ENCODE results near the gene CXXC4.

The CXXC4 gene

GRCh38 chr4:104490770-104491480 is 3.8 kb downstream of the CXXC4 start:
- DNase-seq, result peak; percentile 28 to 47 (median 34)
- Histone ChIP-seq H3K4me1 (ENCODE audit: control insufficient read depth, insufficient read depth, low read length, poor library complexity, severe bottlenecking) (peaks cover 15% of the 10 kb centered on the region), H3K27ac (ENCODE audit: insufficient read depth, low read length, poor library complexity, severe bottlenecking) (no peak overlapping the region), H3K36me3 (ENCODE audit: control insufficient read depth, insufficient read depth, low read length) (no peaks in the 10 kb centered on the region), H3K27me3 (replicated peaks; ENCODE audit: control insufficient read depth, insufficient read depth, low read length, poor library complexity, severe bottlenecking) (no peaks in the 10 kb centered on the region), H3K9me3 (ENCODE audit: control insufficient read depth, low read length) (no peaks in the 10 kb centered on the region), H3K4me3 (ENCODE audit: insufficient read depth, low read depth, low read length, poor library complexity, severe bottlenecking) (peak overlapping the region; percentile 56)

DNA sequence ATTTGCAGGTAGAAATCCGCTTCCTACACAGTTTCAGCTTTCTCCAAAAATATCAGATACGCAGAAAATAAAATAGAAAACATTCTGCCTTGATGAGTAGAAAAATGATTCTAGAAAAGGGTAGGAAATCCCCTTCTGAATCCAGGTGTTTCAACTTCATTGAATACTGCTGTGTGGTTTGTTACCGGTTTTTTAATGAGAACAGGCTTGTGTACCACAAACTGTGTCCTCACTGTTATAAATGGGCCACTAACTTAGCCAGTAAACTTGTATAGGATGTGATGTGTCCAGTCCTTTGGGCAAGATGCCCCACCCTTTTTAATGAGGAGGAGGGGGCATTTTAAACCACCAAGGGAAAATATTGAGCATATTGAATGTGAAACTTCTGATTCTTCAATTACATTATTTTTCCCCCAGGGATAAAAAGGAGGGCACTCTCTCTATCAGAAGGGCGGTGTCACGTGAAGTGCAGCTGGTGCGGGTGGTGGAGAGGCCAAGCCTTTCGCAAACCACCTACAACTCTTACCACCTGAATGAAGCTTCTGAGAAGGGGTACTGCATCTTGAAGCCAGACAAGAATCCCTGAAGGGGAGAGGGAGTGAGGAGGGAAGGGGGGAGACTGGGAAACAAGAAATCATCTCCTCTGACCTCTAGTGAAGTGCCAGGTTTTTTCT is 4.5 kb downstream of the CXXC4 start:
- Histone ChIP-seq H3K27ac (ENCODE audit: insufficient read depth, low read length, poor library complexity, severe bottlenecking) (no peak overlapping the region), H3K9me3 (ENCODE audit: control insufficient read depth, low read length) (no peaks in the 10 kb centered on the region), H3K27me3 (replicated peaks; ENCODE audit: control insufficient read depth, insufficient read depth, low read length, poor library complexity, severe bottlenecking) (no peaks in the 10 kb centered on the region), H3K4me3 (ENCODE audit: insufficient read depth, low read depth, low read length, poor library complexity, severe bottlenecking) (peak overlapping the region; percentile 56), H3K4me1 (ENCODE audit: control insufficient read depth, insufficient read depth, low read length, poor library complexity, severe bottlenecking) (peaks cover 13% of the 10 kb centered on the region), H3K36me3 (ENCODE audit: control insufficient read depth, insufficient read depth, low read length) (no peaks in the 10 kb centered on the region)
- DNase-seq, result no peak

GRCh38 chr4:104489731-104490095 is 5.0 kb downstream of the CXXC4 start:
- H3K27ac ChIP-seq (ENCODE audit: insufficient read depth, low read length, poor library complexity, severe bottlenecking), result no peak overlapping the region
- DNase-seq, result no peak
- H3K4me1 ChIP-seq (ENCODE audit: control insufficient read depth, insufficient read depth, low read length, poor library complexity, severe bottlenecking), result peaks cover 10% of the 10 kb centered on the region
- no peaks in the 10 kb centered on the region for H3K36me3 ChIP-seq (ENCODE audit: control insufficient read depth, insufficient read depth, low read length)
- H3K27me3 ChIP-seq (replicated peaks; ENCODE audit: control insufficient read depth, insufficient read depth, low read length, poor library complexity, severe bottlenecking), result no peaks in the 10 kb centered on the region
- H3K9me3 ChIP-seq (ENCODE audit: control insufficient read depth, low read length), result no peaks in the 10 kb centered on the region
- H3K4me3 ChIP-seq (ENCODE audit: insufficient read depth, low read depth, low read length, poor library complexity, severe bottlenecking), result no peak overlapping the region

GRCh38 chr4:104488151-104488550 is 6.5 kb downstream of the CXXC4 start:
- Histone ChIP-seq H3K27ac (ENCODE audit: insufficient read depth, low read length, poor library complexity, severe bottlenecking) (no peak overlapping the region), H3K4me1 (ENCODE audit: control insufficient read depth, insufficient read depth, low read length, poor library complexity, severe bottlenecking) (peaks cover 10% of the 10 kb centered on the region), H3K9me3 (ENCODE audit: control insufficient read depth, low read length) (no peaks in the 10 kb centered on the region), H3K27me3 (replicated peaks; ENCODE audit: control insufficient read depth, insufficient read depth, low read length, poor library complexity, severe bottlenecking) (no peaks in the 10 kb centered on the region), H3K4me3 (ENCODE audit: insufficient read depth, low read depth, low read length, poor library complexity, severe bottlenecking) (no peak overlapping the region), H3K36me3 (ENCODE audit: control insufficient read depth, insufficient read depth, low read length) (no peaks in the 10 kb centered on the region)
- DNase-seq, result no peak

- no peaks in the 10 kb centered on the region for H3K27me3 ChIP-seq (replicated peaks; ENCODE audit: control insufficient read depth, insufficient read depth, low read length, poor library complexity, severe bottlenecking)
- no peak overlapping the region for H3K4me3 ChIP-seq (ENCODE audit: insufficient read depth, low read depth, low read length, poor library complexity, severe bottlenecking)
- no peaks in the 10 kb centered on the region for H3K36me3 ChIP-seq (ENCODE audit: control insufficient read depth, insufficient read depth, low read length)
- peaks cover 10% of the 10 kb centered on the region for H3K4me1 ChIP-seq (ENCODE audit: control insufficient read depth, insufficient read depth, low read length, poor library complexity, severe bottlenecking)
- H3K27ac ChIP-seq (ENCODE audit: insufficient read depth, low read length, poor library complexity, severe bottlenecking), result no peak overlapping the region
- no peak for DNase-seq
- no peaks in the 10 kb centered on the region for H3K9me3 ChIP-seq (ENCODE audit: control insufficient read depth, low read length)
Observed at GRCh38 chr4:104486716-104487504, 7.8 kb downstream of the CXXC4 start.

GRCh38 chr4:104475652-104476051 is 19.0 kb downstream of the CXXC4 start:
- Histone ChIP-seq H3K4me3 (ENCODE audit: insufficient read depth, low read depth, low read length, poor library complexity, severe bottlenecking) (no peak overlapping the region), H3K27ac (ENCODE audit: insufficient read depth, low read length, poor library complexity, severe bottlenecking) (no peak overlapping the region), H3K36me3 (ENCODE audit: control insufficient read depth, insufficient read depth, low read length) (no peaks in the 10 kb centered on the region), H3K4me1 (ENCODE audit: control insufficient read depth, insufficient read depth, low read length, poor library complexity, severe bottlenecking) (no peaks in the 10 kb centered on the region), H3K27me3 (replicated peaks; ENCODE audit: control insufficient read depth, insufficient read depth, low read length, poor library complexity, severe bottlenecking) (no peaks in the 10 kb centered on the region), H3K9me3 (ENCODE audit: control insufficient read depth, low read length) (no peaks in the 10 kb centered on the region)
- no peak for DNase-seq

GRCh38 chr4:104472766-104473165 is 21.9 kb downstream of the CXXC4 start:
- Histone ChIP-seq H3K27me3 (replicated peaks; ENCODE audit: control insufficient read depth, insufficient read depth, low read length, poor library complexity, severe bottlenecking) (no peaks in the 10 kb centered on the region), H3K36me3 (ENCODE audit: control insufficient read depth, insufficient read depth, low read length) (no peaks in the 10 kb centered on the region), H3K27ac (ENCODE audit: insufficient read depth, low read length, poor library complexity, severe bottlenecking) (no peak overlapping the region), H3K4me1 (ENCODE audit: control insufficient read depth, insufficient read depth, low read length, poor library complexity, severe bottlenecking) (no peaks in the 10 kb centered on the region), H3K4me3 (ENCODE audit: insufficient read depth, low read depth, low read length, poor library complexity, severe bottlenecking) (no peak overlapping the region), H3K9me3 (ENCODE audit: control insufficient read depth, low read length) (no peaks in the 10 kb centered on the region)
- no peak for DNase-seq

DNA sequence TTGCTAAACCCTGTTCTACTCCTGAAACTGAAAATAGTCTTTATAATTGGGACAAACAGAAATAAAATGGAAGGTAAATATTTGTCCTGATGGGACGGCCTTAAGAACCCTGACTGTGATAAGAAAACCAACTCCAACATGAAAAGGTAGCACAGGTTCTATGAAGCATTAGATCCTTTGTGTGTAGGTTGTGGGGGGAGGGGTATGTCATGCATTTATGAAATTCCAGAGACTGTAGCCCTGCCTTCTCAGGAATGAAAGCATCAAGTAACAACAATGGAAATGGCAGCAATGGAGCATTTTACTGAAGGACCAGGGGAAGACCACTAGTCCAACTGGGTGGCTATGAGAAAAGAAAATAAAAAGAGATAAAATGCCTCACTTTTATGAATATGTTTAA is 23.9 kb downstream of the CXXC4 start:
- Histone ChIP-seq H3K27me3 (replicated peaks; ENCODE audit: control insufficient read depth, insufficient read depth, low read length, poor library complexity, severe bottlenecking) (no peaks in the 10 kb centered on the region), H3K36me3 (ENCODE audit: control insufficient read depth, insufficient read depth, low read length) (no peaks in the 10 kb centered on the region), H3K9me3 (ENCODE audit: control insufficient read depth, low read length) (no peaks in the 10 kb centered on the region), H3K27ac (ENCODE audit: insufficient read depth, low read length, poor library complexity, severe bottlenecking) (no peak overlapping the region), H3K4me3 (ENCODE audit: insufficient read depth, low read depth, low read length, poor library complexity, severe bottlenecking) (no peak overlapping the region), H3K4me1 (ENCODE audit: control insufficient read depth, insufficient read depth, low read length, poor library complexity, severe bottlenecking) (no peaks in the 10 kb centered on the region)
- no peak for DNase-seq

DNA sequence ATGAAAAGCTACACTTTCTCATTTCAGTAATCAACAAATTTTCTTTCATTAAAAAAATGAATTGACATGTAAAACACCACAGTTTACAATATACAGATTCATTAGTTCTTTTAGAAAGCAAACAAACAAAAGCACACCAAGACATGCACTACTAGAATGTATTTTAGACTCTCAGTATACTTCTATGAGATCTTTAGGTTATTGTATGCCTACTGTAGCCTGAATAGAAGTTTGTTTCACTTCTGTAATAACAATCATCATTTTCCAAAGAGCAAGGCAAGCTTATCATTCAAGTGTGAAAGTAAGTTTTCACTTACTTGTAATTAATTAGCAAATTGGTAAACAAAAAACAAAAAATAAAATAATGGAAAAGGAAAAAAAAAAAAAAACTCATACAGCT is 24.9 kb downstream of the CXXC4 start:
- Histone ChIP-seq H3K36me3 (ENCODE audit: control insufficient read depth, insufficient read depth, low read length) (no peaks in the 10 kb centered on the region), H3K27ac (ENCODE audit: insufficient read depth, low read length, poor library complexity, severe bottlenecking) (no peak overlapping the region), H3K4me1 (ENCODE audit: control insufficient read depth, insufficient read depth, low read length, poor library complexity, severe bottlenecking) (no peaks in the 10 kb centered on the region), H3K4me3 (ENCODE audit: insufficient read depth, low read depth, low read length, poor library complexity, severe bottlenecking) (no peak overlapping the region), H3K9me3 (ENCODE audit: control insufficient read depth, low read length) (no peaks in the 10 kb centered on the region), H3K27me3 (replicated peaks; ENCODE audit: control insufficient read depth, insufficient read depth, low read length, poor library complexity, severe bottlenecking) (no peaks in the 10 kb centered on the region)
- DNase-seq, result no peak

DNA sequence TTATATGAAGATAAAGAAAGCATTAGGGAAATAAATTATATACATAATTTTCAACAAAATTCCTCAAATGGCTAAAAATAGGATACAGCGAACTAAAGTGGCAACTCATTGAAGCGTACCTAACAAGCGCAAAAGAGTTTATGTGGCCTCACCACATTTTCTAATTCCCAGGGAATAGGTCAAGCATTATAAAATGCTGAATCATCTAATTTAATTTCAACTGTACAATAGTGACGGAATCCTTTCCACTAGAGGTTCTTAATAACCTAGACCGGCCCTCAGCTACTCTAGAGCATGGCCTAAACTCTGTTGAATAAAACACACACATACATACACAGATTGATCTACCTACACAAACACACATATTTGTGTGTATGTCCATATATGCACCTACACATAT is 29.1 kb downstream of the CXXC4 start:
- Histone ChIP-seq H3K4me1 (ENCODE audit: control insufficient read depth, insufficient read depth, low read length, poor library complexity, severe bottlenecking) (no peaks in the 10 kb centered on the region), H3K4me3 (ENCODE audit: insufficient read depth, low read depth, low read length, poor library complexity, severe bottlenecking) (no peak overlapping the region), H3K9me3 (ENCODE audit: control insufficient read depth, low read length) (no peaks in the 10 kb centered on the region), H3K27me3 (replicated peaks; ENCODE audit: control insufficient read depth, insufficient read depth, low read length, poor library complexity, severe bottlenecking) (no peaks in the 10 kb centered on the region), H3K27ac (ENCODE audit: insufficient read depth, low read length, poor library complexity, severe bottlenecking) (no peak overlapping the region), H3K36me3 (ENCODE audit: control insufficient read depth, insufficient read depth, low read length) (no peaks in the 10 kb centered on the region)
- no peak for DNase-seq
